Measurements from ENCODE around the gene ERCC6L2. TPM values are rescaled to one million over a fixed set of nuclear protein-coding genes. Genes with fewer than 3 reads are reported as not detected.

The ERCC6L2 gene
- total and polyA plus RNA-seq, 10 of the 15 experiments (the other 5 are each of a cell fraction or from before 2014, with no cell fraction given): 8.1 to 45.0 (median 22.6) TPM

DNA sequence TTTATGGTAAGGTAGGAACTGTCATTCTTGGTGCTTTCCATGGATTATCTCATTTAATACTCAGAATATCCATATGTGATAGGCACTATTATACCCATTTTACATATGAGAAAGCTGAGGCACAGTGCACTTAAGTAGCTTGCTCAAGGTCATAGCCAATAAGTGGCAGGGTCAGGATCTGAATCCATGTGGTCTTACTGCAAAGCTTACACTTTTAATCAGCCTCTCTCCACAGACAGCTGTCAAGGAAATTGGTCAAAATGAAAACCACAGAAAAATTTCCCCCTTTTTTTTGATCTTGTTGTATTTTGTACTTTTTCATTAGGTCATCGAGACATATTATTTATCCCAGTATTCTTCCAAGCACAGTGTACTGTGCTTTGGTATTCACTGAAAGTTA is 78.5 kb downstream of the ERCC6L2 start (continued):
- TF ChIP-seq ZNF384 (IDR thresholded peaks at IDR 0.05; ENCODE audit: borderline replicate concordance, low read depth, low read length): no peak
- TF ChIP-seq CEBPZ (IDR thresholded peaks at IDR 0.05; ENCODE audit: low read depth, low read length): no peak
- no peak for TF ChIP-seq STAT1 (conservative IDR thresholded peaks at IDR 0.05)
- TF ChIP-seq IKZF2 (IDR thresholded peaks at IDR 0.05): peak; percentile 18 to 43; a peak in 1 of 4 replicates
- no peak for TF ChIP-seq PRDM15 (CRISPR knock-in tag; IDR thresholded peaks at IDR 0.05)
- TF ChIP-seq KLF5 (IDR thresholded peaks at IDR 0.05; ENCODE audit: partially characterized antibody): no peak
- TF ChIP-seq RELA (IDR thresholded peaks at IDR 0.05; ENCODE audit: borderline replicate concordance, partially characterized antibody): no peak
- TF ChIP-seq CBX3 (IDR thresholded peaks at IDR 0.05; ENCODE audit: borderline replicate concordance, low read depth): no peak
- no peak for TF ChIP-seq NFYB (IDR thresholded peaks at IDR 0.05; ENCODE audit: insufficient read depth, low read depth, low read length)
- no peak for TF ChIP-seq ZNF622 (IDR thresholded peaks at IDR 0.05)
- TF ChIP-seq MEF2A (IDR thresholded peaks at IDR 0.05; ENCODE audit: insufficient read depth, low read depth, low read length): no peak
- peak; percentile 79; the same call in 1 of the 2 replicates for TF ChIP-seq TCF3 (IDR thresholded peaks at IDR 0.05; ENCODE audit: borderline replicate concordance, insufficient read depth, low read depth, low read length)
- TF ChIP-seq CHD1 (IDR thresholded peaks at IDR 0.05; ENCODE audit: low read depth, low read length): no peak
- no peak for TF ChIP-seq CBX5 (IDR thresholded peaks at IDR 0.05; ENCODE audit: low read depth)
- TF ChIP-seq SREBF2 (IDR thresholded peaks at IDR 0.05; ENCODE audit: low read length): no peak
- no peak for TF ChIP-seq PAX8 (IDR thresholded peaks at IDR 0.05)
- TF ChIP-seq, protein P1, sequence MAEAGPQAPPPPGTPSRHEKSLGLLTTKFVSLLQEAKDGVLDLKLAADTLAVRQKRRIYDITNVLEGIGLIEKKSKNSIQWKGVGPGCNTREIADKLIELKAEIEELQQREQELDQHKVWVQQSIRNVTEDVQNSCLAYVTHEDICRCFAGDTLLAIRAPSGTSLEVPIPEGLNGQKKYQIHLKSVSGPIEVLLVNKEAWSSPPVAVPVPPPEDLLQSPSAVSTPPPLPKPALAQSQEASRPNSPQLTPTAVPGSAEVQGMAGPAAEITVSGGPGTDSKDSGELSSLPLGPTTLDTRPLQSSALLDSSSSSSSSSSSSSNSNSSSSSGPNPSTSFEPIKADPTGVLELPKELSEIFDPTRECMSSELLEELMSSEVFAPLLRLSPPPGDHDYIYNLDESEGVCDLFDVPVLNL (IDR thresholded peaks at IDR 0.05; ENCODE audit: low read depth, low read length): no peak
- TF ChIP-seq HDAC6 (IDR thresholded peaks at IDR 0.05; ENCODE audit: unreplicated experiment): no peak
- no peak for TF ChIP-seq NFYA (IDR thresholded peaks at IDR 0.05; ENCODE audit: borderline replicate concordance, low read depth, low read length)
- no peak for TF ChIP-seq SMC3 (IDR thresholded peaks at IDR 0.05; ENCODE audit: borderline replicate concordance, low read length)
- TF ChIP-seq BRCA1 (IDR thresholded peaks at IDR 0.05; ENCODE audit: low read depth, low read length): no peak
- TF ChIP-seq GABPA (IDR thresholded peaks at IDR 0.05; ENCODE audit: low read depth): no peak

Data from GM12878 (cell line).